WTC11 (cell line): Measurements from ENCODE around the gene LY6G6C. TPM values are rescaled to one million over a fixed set of nuclear protein-coding genes. Genes with fewer than 3 reads are reported as not detected.

Source experiments
- ATAC-seq: fragments of 200-7000 bp; cut with Tn5 transposase; 2 replicates; pipeline ENCODE4 v1.10.0; 2021; ENCODE audit warnings: mild to moderate bottlenecking, moderate library complexity
- CTCF ChIA-PET: fragments of 300-600 bp; sonication (Branson Sonifier 250); formaldehyde crosslinking; loops from one replicate; lab custom pipeline; 2021; ENCODE audit warnings: antibody characterized with exemption; lab: Charles Lee
- POLR2A ChIA-PET: fragments of 350-600 bp; sonication (Branson Sonifier 250); formaldehyde crosslinking; loops from one replicate; lab custom pipeline; 2021; ENCODE audit warnings: antibody characterized with exemption; lab: Charles Lee
- DNase-seq: peaks from one replicate; pipeline ENCODE4 v3.0.0; 2021; ENCODE audit warnings: low spot score
- H3K27ac Mint-ChIP-seq: 2 replicates; pipeline ENCODE4 v1.8.0; 2021; ENCODE audit warnings: mixed read lengths
- H3K27me3 Mint-ChIP-seq: 2 replicates; pipeline ENCODE4 v1.8.0; 2021; ENCODE audit warnings: low read depth, mild to moderate bottlenecking, moderate library complexity, mixed read lengths
- H3K36me3 Mint-ChIP-seq: 2 replicates; pipeline ENCODE4 v1.8.0; 2021; ENCODE audit warnings: mixed read lengths
- H3K4me1 Mint-ChIP-seq: 2 replicates; pipeline ENCODE4 v1.8.0; 2022; ENCODE audit warnings: mixed read lengths
- H3K4me3 Mint-ChIP-seq: 2 replicates; pipeline ENCODE4 v1.8.0; 2021; ENCODE audit warnings: mild to moderate bottlenecking, moderate library complexity, mixed read lengths
- H3K9me3 Mint-ChIP-seq: 2 replicates; pipeline ENCODE4 v1.8.0; 2021; ENCODE audit warnings: mixed read lengths
- ESRRA ChIP-seq: sonication (generic); formaldehyde crosslinking; IDR thresholded peaks from 2 replicates; pipeline ENCODE4 v1.8.1; 2022; ENCODE audit warnings: mild to moderate bottlenecking, missing genetic modification reagents, borderline replicate concordance
- ETV6 ChIP-seq: sonication (generic); formaldehyde crosslinking; IDR thresholded peaks from 2 replicates; pipeline ENCODE4 v1.8.1; 2022; ENCODE audit warnings: mild to moderate bottlenecking, missing genetic modification reagents
- FOXK1 ChIP-seq: sonication (generic); formaldehyde crosslinking; IDR thresholded peaks from 2 replicates; pipeline ENCODE4 v1.8.0; 2022; ENCODE audit warnings: mild to moderate bottlenecking, moderate library complexity, missing genetic modification reagents
- IRF2 ChIP-seq: sonication (generic); formaldehyde crosslinking; IDR thresholded peaks from 2 replicates; pipeline ENCODE4 v1.8.0; 2022; ENCODE audit warnings: low read depth, missing genetic modification reagents, borderline replicate concordance
- JUN ChIP-seq: sonication (generic); formaldehyde crosslinking; IDR thresholded peaks from 2 replicates; pipeline ENCODE4 v1.8.0; 2023; ENCODE audit warnings: mild to moderate bottlenecking, missing genetic modification reagents
- NR3C1 ChIP-seq: sonication (generic); formaldehyde crosslinking; conservative IDR thresholded peaks from 2 replicates; pipeline ENCODE4 v1.8.1; 2023; ENCODE audit warnings: low read depth, mild to moderate bottlenecking, missing genetic modification reagents
- OVOL2 ChIP-seq: fragments of 250-450 bp; sonication (Bioruptor Pico); IDR thresholded peaks from 2 replicates; pipeline ENCODE4 v1.9.0; 2021; ENCODE audit warnings: mild to moderate bottlenecking, borderline replicate concordance
- SP1 ChIP-seq: sonication (generic); formaldehyde crosslinking; conservative IDR thresholded peaks from 2 replicates; pipeline ENCODE4 v1.8.1; 2022; ENCODE audit warnings: missing genetic modification reagents
- TCF7 ChIP-seq: sonication (generic); formaldehyde crosslinking; IDR thresholded peaks from 2 replicates; pipeline ENCODE4 v1.8.0; 2022; ENCODE audit warnings: mild to moderate bottlenecking, low read depth, missing genetic modification reagents, moderate library complexity
- ZNF121 ChIP-seq: sonication (generic); formaldehyde crosslinking; IDR thresholded peaks from 2 replicates; pipeline ENCODE4 v1.8.0; 2023; ENCODE audit warnings: missing genetic modification reagents
- ZNF396 ChIP-seq: fragments of 250-450 bp; sonication (Bioruptor Pico); IDR thresholded peaks from 2 replicates; pipeline ENCODE4 v1.8.0; 2021; ENCODE audit warnings: mild to moderate bottlenecking, moderate library complexity, borderline replicate concordance
- ZNF423 ChIP-seq: fragments of 250-450 bp; sonication (Bioruptor Pico); IDR thresholded peaks from 2 replicates; pipeline ENCODE4 v2.1.2; 2022; ENCODE audit warnings: mild to moderate bottlenecking, moderate library complexity
- total RNA-seq: library from RNA; stranded (reverse); gene quantifications from 3 replicates; pipeline ENCODE4 v1.2.3, GENCODE V29; 2021
- TF ChIP-seq, protein P1 (sequence below): sonication (generic); formaldehyde crosslinking; IDR thresholded peaks from 2 replicates; pipeline ENCODE4 v1.8.1; 2023; ENCODE audit warnings: mild to moderate bottlenecking, missing genetic modification reagents, moderate library complexity
- TF ChIP-seq, protein P2 (sequence below): sonication (generic); formaldehyde crosslinking; IDR thresholded peaks from 2 replicates; pipeline ENCODE4 v1.8.0; 2023; ENCODE audit warnings: missing genetic modification reagents, mild to moderate bottlenecking, borderline replicate concordance
- TF ChIP-seq, protein P3 (sequence below): sonication (generic); formaldehyde crosslinking; IDR thresholded peaks from 2 replicates; pipeline ENCODE4 v1.8.0; 2022; ENCODE audit warnings: mild to moderate bottlenecking, missing genetic modification reagents
- TF ChIP-seq, protein P4 (sequence below): fragments of 250-450 bp; sonication (Bioruptor Pico); IDR thresholded peaks from 2 replicates; pipeline ENCODE4 v1.9.0; 2021; ENCODE audit warnings: mild to moderate bottlenecking, borderline replicate concordance
- TF ChIP-seq, protein P5 (sequence below): sonication (generic); formaldehyde crosslinking; IDR thresholded peaks from 2 replicates; pipeline ENCODE4 v1.8.0; 2022; ENCODE audit warnings: mild to moderate bottlenecking, missing genetic modification reagents
- TF ChIP-seq, protein P6 (sequence below): sonication (generic); formaldehyde crosslinking; IDR thresholded peaks from 2 replicates; pipeline ENCODE4 v1.8.1; 2023; ENCODE audit warnings: mild to moderate bottlenecking, missing genetic modification reagents, borderline replicate concordance
- TF ChIP-seq, protein P7 (sequence below): sonication (generic); formaldehyde crosslinking; IDR thresholded peaks from 2 replicates; pipeline ENCODE4 v1.8.1; 2023; ENCODE audit warnings: mild to moderate bottlenecking, moderate library complexity, missing genetic modification reagents

Gene LY6G6C
- total RNA-seq, 1 experiment from 2014 or later: 0.35 TPM

DNA sequence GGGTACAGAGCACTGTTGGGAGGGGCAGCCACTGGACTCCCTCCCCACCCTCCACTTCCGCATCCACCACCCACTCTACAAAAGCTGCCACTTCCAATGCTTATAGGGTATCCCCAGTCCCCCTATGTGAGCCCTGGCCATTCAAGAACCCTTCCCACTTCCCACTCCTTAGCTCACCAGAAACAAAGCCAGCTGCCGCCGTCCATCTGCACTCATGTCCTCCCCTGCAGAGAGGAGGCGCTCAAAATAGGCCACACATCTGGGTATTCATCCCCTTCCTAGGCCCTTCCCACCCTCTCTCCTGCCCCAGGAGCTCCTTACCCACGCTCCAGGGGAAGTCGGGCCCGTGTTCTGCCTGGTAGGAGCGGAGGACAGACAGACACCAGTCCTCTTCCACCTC lies 34.2 kb downstream of the LY6G6C start:
- H3K4me3 Mint-ChIP-seq: no peak overlapping the region
- peaks cover 3% of the 10 kb centered on the region for H3K27me3 Mint-ChIP-seq
- ChIA-PET POLR2A (interaction anchor here (0.5 to 0.6 kb wide), 2 partner anchors 85 to 286 kb away, joined by 3 read pairs; no protein-coding TSS in a partner anchor), CTCF (interaction anchor here (1.2 kb wide), 1 partner anchor 50 kb away, joined by 5 read pairs; no protein-coding TSS in a partner anchor)
- no peaks in the 10 kb centered on the region for H3K9me3 Mint-ChIP-seq
- DNase-seq (no peak), ATAC-seq (no peak)
- no peak overlapping the region for H3K27ac Mint-ChIP-seq
- peaks cover 7% of the 10 kb centered on the region for H3K4me1 Mint-ChIP-seq
- H3K36me3 Mint-ChIP-seq: peaks cover 15% of the 10 kb centered on the region
- TF ChIP-seq ESRRA (CRISPR knock-in tag) (no peak), OVOL2 (no peak), TCF7 (CRISPR knock-in tag) (no peak), FOXK1 (no peak), JUN (no peak), IRF2 (CRISPR knock-in tag) (no peak), ZNF423 (no peak), NR3C1 (CRISPR knock-in tag) (no peak), ZNF396 (CRISPR knock-in tag) (no peak), ETV6 (no peak), ZNF121 (no peak), SP1 (CRISPR knock-in tag) (no peak)
- TF ChIP-seq, protein P1, sequence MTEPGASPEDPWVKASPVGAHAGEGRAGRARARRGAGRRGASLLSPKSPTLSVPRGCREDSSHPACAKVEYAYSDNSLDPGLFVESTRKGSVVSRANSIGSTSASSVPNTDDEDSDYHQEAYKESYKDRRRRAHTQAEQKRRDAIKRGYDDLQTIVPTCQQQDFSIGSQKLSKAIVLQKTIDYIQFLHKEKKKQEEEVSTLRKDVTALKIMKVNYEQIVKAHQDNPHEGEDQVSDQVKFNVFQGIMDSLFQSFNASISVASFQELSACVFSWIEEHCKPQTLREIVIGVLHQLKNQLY (CRISPR knock-in tag): no peak
- TF ChIP-seq, protein P2, sequence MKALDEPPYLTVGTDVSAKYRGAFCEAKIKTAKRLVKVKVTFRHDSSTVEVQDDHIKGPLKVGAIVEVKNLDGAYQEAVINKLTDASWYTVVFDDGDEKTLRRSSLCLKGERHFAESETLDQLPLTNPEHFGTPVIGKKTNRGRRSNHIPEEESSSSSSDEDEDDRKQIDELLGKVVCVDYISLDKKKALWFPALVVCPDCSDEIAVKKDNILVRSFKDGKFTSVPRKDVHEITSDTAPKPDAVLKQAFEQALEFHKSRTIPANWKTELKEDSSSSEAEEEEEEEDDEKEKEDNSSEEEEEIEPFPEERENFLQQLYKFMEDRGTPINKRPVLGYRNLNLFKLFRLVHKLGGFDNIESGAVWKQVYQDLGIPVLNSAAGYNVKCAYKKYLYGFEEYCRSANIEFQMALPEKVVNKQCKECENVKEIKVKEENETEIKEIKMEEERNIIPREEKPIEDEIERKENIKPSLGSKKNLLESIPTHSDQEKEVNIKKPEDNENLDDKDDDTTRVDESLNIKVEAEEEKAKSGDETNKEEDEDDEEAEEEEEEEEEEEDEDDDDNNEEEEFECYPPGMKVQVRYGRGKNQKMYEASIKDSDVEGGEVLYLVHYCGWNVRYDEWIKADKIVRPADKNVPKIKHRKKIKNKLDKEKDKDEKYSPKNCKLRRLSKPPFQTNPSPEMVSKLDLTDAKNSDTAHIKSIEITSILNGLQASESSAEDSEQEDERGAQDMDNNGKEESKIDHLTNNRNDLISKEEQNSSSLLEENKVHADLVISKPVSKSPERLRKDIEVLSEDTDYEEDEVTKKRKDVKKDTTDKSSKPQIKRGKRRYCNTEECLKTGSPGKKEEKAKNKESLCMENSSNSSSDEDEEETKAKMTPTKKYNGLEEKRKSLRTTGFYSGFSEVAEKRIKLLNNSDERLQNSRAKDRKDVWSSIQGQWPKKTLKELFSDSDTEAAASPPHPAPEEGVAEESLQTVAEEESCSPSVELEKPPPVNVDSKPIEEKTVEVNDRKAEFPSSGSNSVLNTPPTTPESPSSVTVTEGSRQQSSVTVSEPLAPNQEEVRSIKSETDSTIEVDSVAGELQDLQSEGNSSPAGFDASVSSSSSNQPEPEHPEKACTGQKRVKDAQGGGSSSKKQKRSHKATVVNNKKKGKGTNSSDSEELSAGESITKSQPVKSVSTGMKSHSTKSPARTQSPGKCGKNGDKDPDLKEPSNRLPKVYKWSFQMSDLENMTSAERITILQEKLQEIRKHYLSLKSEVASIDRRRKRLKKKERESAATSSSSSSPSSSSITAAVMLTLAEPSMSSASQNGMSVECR (CRISPR knock-in tag): no peak
- TF ChIP-seq, protein P3, sequence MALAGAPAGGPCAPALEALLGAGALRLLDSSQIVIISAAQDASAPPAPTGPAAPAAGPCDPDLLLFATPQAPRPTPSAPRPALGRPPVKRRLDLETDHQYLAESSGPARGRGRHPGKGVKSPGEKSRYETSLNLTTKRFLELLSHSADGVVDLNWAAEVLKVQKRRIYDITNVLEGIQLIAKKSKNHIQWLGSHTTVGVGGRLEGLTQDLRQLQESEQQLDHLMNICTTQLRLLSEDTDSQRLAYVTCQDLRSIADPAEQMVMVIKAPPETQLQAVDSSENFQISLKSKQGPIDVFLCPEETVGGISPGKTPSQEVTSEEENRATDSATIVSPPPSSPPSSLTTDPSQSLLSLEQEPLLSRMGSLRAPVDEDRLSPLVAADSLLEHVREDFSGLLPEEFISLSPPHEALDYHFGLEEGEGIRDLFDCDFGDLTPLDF (CRISPR knock-in tag): no peak
- TF ChIP-seq, protein P4, sequence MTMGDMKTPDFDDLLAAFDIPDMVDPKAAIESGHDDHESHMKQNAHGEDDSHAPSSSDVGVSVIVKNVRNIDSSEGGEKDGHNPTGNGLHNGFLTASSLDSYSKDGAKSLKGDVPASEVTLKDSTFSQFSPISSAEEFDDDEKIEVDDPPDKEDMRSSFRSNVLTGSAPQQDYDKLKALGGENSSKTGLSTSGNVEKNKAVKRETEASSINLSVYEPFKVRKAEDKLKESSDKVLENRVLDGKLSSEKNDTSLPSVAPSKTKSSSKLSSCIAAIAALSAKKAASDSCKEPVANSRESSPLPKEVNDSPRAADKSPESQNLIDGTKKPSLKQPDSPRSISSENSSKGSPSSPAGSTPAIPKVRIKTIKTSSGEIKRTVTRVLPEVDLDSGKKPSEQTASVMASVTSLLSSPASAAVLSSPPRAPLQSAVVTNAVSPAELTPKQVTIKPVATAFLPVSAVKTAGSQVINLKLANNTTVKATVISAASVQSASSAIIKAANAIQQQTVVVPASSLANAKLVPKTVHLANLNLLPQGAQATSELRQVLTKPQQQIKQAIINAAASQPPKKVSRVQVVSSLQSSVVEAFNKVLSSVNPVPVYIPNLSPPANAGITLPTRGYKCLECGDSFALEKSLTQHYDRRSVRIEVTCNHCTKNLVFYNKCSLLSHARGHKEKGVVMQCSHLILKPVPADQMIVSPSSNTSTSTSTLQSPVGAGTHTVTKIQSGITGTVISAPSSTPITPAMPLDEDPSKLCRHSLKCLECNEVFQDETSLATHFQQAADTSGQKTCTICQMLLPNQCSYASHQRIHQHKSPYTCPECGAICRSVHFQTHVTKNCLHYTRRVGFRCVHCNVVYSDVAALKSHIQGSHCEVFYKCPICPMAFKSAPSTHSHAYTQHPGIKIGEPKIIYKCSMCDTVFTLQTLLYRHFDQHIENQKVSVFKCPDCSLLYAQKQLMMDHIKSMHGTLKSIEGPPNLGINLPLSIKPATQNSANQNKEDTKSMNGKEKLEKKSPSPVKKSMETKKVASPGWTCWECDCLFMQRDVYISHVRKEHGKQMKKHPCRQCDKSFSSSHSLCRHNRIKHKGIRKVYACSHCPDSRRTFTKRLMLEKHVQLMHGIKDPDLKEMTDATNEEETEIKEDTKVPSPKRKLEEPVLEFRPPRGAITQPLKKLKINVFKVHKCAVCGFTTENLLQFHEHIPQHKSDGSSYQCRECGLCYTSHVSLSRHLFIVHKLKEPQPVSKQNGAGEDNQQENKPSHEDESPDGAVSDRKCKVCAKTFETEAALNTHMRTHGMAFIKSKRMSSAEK (CRISPR knock-in tag): no peak
- TF ChIP-seq, protein P5, sequence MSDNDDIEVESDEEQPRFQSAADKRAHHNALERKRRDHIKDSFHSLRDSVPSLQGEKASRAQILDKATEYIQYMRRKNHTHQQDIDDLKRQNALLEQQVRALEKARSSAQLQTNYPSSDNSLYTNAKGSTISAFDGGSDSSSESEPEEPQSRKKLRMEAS (CRISPR knock-in tag): no peak
- TF ChIP-seq, protein P6, sequence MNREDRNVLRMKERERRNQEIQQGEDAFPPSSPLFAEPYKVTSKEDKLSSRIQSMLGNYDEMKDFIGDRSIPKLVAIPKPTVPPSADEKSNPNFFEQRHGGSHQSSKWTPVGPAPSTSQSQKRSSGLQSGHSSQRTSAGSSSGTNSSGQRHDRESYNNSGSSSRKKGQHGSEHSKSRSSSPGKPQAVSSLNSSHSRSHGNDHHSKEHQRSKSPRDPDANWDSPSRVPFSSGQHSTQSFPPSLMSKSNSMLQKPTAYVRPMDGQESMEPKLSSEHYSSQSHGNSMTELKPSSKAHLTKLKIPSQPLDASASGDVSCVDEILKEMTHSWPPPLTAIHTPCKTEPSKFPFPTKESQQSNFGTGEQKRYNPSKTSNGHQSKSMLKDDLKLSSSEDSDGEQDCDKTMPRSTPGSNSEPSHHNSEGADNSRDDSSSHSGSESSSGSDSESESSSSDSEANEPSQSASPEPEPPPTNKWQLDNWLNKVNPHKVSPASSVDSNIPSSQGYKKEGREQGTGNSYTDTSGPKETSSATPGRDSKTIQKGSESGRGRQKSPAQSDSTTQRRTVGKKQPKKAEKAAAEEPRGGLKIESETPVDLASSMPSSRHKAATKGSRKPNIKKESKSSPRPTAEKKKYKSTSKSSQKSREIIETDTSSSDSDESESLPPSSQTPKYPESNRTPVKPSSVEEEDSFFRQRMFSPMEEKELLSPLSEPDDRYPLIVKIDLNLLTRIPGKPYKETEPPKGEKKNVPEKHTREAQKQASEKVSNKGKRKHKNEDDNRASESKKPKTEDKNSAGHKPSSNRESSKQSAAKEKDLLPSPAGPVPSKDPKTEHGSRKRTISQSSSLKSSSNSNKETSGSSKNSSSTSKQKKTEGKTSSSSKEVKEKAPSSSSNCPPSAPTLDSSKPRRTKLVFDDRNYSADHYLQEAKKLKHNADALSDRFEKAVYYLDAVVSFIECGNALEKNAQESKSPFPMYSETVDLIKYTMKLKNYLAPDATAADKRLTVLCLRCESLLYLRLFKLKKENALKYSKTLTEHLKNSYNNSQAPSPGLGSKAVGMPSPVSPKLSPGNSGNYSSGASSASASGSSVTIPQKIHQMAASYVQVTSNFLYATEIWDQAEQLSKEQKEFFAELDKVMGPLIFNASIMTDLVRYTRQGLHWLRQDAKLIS: no peak
- TF ChIP-seq, protein P7, sequence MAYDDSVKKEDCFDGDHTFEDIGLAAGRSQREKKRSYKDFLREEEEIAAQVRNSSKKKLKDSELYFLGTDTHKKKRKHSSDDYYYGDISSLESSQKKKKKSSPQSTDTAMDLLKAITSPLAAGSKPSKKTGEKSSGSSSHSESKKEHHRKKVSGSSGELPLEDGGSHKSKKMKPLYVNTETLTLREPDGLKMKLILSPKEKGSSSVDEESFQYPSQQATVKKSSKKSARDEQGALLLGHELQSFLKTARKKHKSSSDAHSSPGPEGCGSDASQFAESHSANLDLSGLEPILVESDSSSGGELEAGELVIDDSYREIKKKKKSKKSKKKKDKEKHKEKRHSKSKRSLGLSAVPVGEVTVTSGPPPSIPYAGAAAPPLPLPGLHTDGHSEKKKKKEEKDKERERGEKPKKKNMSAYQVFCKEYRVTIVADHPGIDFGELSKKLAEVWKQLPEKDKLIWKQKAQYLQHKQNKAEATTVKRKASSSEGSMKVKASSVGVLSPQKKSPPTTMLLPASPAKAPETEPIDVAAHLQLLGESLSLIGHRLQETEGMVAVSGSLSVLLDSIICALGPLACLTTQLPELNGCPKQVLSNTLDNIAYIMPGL (CRISPR knock-in tag): no peak
